ENCODE measurements around the gene B4GALNT2.
"Not testable (repeated sequence)": the region's sequence is repeated elsewhere in the genome, so short reads cannot be mapped to it uniquely, and the experiment has no call there.

Gene B4GALNT2

DNA sequence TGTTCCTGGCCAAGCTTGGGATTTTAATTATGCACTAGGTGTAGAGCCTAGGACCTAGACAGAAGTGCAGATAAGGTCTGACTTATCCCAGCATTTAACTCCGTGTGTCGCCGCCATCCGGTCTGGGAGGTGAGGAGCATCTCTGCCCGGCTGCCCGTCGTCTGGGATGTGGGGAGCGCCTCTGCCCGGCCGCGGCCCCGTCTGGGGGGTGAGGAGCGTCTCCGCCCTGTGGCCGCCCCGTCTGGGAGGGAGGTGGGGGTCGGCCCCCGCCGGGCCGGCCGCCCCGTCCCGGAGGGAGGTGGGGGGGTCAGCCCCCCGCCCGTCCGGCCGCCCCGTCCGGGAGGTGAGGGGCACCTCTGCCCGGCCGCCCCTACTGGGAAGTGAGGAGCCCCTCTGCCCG, 7.1 kb upstream of the B4GALNT2 start:
- TF ChIP-seq POLR2AphosphoS5 (IDR thresholded peaks at IDR 0.05; ENCODE audit: low read depth, low read length) (no peak), TAF1 (IDR thresholded peaks at IDR 0.05; ENCODE audit: borderline replicate concordance, low read depth, low read length) (no peak), POLR2A (IDR thresholded peaks at IDR 0.05; ENCODE audit: low read depth, low read length) (no peak)
- FAIRE-seq: no peak
- DNase-seq (ENCODE audit: insufficient read length): no peak

- FAIRE-seq; DNase-seq (ENCODE audit: insufficient read length): not testable (repeated sequence)
Measured at GRCh38 chr17:49126183-49126859, 6.2 kb upstream of the B4GALNT2 start.

DNA sequence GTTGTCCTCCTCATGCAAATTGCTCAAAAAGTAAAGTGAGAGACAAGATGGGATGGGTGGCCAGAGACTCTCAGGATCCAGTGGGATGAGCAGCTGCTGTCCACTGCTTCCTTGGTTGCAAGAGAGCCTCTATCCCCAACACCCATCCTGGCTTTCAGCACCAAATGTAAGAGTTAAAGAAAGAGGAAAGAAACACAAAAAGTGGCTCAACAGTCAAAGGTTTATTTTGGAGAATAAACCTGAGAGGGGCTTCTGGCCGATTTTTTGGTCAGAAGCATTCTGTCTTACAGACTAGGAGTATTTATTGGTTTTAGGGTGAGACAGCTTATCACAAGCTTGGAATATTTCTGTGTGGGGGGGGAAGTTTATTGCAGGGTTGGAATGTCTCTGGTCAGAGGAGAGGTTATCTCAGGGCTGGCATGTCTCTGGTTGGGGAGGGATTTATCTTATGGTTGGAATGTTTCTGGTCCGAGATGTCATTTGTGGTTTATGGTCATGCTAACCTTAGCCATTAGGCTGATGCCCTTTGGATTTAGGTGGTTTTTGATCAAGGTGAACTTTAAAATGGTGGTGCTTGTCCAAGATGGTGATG, 3.1 kb upstream of the B4GALNT2 start:
- not testable (repeated sequence) for DNase-seq (ENCODE audit: insufficient read length); FAIRE-seq

DNA sequence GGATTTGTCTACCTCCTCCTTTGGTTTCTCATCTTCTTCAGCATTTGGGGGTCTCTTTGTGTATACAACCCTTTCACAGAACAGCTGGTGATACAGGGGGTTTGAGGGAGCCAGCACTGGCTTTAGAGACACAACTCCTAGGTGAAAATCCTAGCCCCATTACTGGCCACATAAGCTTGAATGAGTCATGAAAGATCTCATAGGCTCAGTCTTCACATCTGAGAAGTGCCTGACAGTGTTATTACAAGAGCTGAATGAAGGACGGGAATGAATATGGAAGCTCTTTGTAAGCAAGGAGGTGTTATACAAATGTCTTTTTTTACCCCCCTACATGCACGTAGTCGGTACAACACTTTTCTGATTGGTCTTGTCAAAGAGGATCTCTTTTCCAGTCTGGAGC, 1.7 kb upstream of the B4GALNT2 start:
- DNase-seq (ENCODE audit: insufficient read length) (no peak), FAIRE-seq (no peak)
- no peak for TF ChIP-seq POLR2A (IDR thresholded peaks at IDR 0.05; ENCODE audit: low read depth, low read length)
- no peak for TF ChIP-seq POLR2AphosphoS5 (IDR thresholded peaks at IDR 0.05; ENCODE audit: low read depth, low read length)
- TF ChIP-seq TAF1 (IDR thresholded peaks at IDR 0.05; ENCODE audit: borderline replicate concordance, low read depth, low read length): no peak

DNA sequence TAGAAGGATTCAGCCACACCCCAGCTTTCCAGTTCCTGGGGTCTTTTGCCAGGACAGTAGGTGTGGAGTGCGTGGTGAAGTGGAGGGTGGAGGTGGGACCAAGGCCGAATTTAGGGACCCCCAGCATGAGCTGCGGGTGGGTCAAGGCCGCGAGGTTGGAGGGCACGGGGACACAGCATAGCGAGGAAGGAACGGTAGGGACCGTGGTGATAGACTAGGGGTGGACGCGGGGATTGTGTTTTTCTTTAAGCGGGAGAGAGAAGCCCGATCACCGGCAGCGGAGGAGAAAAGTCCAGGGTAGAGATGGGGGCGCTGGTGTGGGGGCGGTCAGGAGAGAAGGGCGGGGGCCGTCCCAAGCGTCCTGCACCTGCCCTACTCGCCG, 261 bp upstream of the B4GALNT2 start:
- DNase-seq (ENCODE audit: insufficient read length) (no peak), FAIRE-seq (no peak)
- TF ChIP-seq POLR2AphosphoS5 (IDR thresholded peaks at IDR 0.05; ENCODE audit: low read depth, low read length): no peak

DNA sequence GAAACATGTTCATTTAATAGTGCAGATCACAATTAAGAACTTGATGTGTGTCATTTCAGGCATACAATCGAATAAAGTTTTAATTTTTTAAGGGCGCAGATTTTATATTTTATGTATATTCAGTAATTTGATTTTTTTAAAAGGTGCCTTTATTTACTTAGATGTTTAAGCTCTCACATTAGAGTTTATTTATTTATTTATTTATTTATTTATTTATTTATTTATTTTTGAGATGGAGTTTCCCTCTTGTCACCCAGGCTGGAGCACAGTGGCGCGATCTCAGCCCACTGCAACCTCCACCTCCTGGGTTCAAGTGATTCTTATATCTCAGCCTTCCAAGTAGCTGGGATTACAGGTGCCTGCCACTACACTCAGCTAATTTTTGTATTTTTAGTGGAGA, 3.8 kb downstream of the B4GALNT2 start:
- no peak for FAIRE-seq
- TF ChIP-seq POLR2AphosphoS5 (IDR thresholded peaks at IDR 0.05; ENCODE audit: low read depth, low read length) (no peak), TAF1 (IDR thresholded peaks at IDR 0.05; ENCODE audit: borderline replicate concordance, low read depth, low read length) (no peak), POLR2A (IDR thresholded peaks at IDR 0.05; ENCODE audit: low read depth, low read length) (no peak)

DNA sequence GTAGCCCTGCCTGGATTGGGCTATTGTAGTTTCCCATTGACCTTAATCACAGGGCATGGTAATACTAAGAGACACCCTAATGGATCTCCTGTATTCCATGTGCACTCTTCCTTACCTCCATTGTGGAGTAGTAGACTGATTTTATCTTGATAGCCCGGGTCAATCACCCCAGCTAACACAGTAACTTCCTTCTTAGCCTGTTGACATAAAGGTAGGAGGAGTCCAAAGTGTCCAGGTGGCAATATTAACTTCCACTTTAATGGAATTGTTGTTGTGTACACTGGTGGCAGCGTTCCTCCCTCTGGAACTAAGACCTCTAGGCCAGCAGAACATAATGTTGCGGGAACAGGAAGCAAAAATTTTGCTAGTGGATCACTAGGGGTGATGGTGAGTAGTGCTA, 13.1 kb downstream of the B4GALNT2 start:
- not testable (repeated sequence) for FAIRE-seq; DNase-seq (ENCODE audit: insufficient read length)

More for the DNA sequence above, 3.8 kb downstream of the B4GALNT2 start:
- DNase-seq (ENCODE audit: insufficient read length): no peak

GRCh38 chr17:49146620-49147306, 14.2 kb downstream of the B4GALNT2 start:
- TF ChIP-seq POLR2AphosphoS5 (IDR thresholded peaks at IDR 0.05; ENCODE audit: low read depth, low read length): no peak
- no peak for TF ChIP-seq POLR2A (IDR thresholded peaks at IDR 0.05; ENCODE audit: low read depth, low read length)
- TF ChIP-seq TAF1 (IDR thresholded peaks at IDR 0.05; ENCODE audit: borderline replicate concordance, low read depth, low read length): no peak
- DNase-seq (ENCODE audit: insufficient read length): no peak
- no peak for FAIRE-seq

- no peak for DNase-seq (ENCODE audit: insufficient read length)
- no peak for TF ChIP-seq POLR2A (IDR thresholded peaks at IDR 0.05; ENCODE audit: low read depth, low read length)
- no peak for TF ChIP-seq TAF1 (IDR thresholded peaks at IDR 0.05; ENCODE audit: borderline replicate concordance, low read depth, low read length)
- TF ChIP-seq POLR2AphosphoS5 (IDR thresholded peaks at IDR 0.05; ENCODE audit: low read depth, low read length): no peak
- FAIRE-seq: no peak
Measured at GRCh38 chr17:49148171-49148570, 15.6 kb downstream of the B4GALNT2 start.

GRCh38 chr17:49151996-49152395, 19.4 kb downstream of the B4GALNT2 start:
- no peak for FAIRE-seq
- TF ChIP-seq TAF1 (IDR thresholded peaks at IDR 0.05; ENCODE audit: borderline replicate concordance, low read depth, low read length) (no peak), POLR2AphosphoS5 (IDR thresholded peaks at IDR 0.05; ENCODE audit: low read depth, low read length) (no peak), POLR2A (IDR thresholded peaks at IDR 0.05; ENCODE audit: low read depth, low read length) (no peak)
- DNase-seq (ENCODE audit: insufficient read length): no peak

- no peak for DNase-seq (ENCODE audit: insufficient read length)
- TF ChIP-seq TAF1 (IDR thresholded peaks at IDR 0.05; ENCODE audit: borderline replicate concordance, low read depth, low read length): no peak
- no peak for TF ChIP-seq POLR2AphosphoS5 (IDR thresholded peaks at IDR 0.05; ENCODE audit: low read depth, low read length)
- no peak for TF ChIP-seq POLR2A (IDR thresholded peaks at IDR 0.05; ENCODE audit: low read depth, low read length)
- FAIRE-seq: no peak
Measured at GRCh38 chr17:49156256-49156655, 23.7 kb downstream of the B4GALNT2 start.

DNA sequence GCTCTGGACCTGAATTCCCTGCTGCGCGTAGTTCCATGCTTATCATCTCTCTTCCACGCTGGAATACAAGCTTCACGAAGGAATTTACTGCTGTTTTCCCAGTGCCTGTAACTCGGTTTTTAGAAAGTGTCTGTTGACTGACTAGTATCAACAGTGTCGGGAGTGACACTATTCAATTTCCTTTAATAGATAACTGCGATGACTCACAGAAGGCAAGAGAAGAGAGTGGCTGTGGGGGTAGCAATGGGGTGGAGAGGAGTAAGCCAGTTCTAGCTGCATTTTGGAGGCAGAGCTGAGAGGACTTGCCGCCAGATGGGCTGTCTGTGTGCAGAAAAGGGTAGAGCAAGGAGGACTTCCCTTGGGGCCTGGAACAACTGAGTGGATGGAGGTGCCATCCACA, 25.2 kb downstream of the B4GALNT2 start:
- FAIRE-seq: no peak
- TF ChIP-seq POLR2AphosphoS5 (IDR thresholded peaks at IDR 0.05; ENCODE audit: low read depth, low read length) (no peak), TAF1 (IDR thresholded peaks at IDR 0.05; ENCODE audit: borderline replicate concordance, low read depth, low read length) (no peak), POLR2A (IDR thresholded peaks at IDR 0.05; ENCODE audit: low read depth, low read length) (no peak)
- no peak for DNase-seq (ENCODE audit: insufficient read length)

DNA sequence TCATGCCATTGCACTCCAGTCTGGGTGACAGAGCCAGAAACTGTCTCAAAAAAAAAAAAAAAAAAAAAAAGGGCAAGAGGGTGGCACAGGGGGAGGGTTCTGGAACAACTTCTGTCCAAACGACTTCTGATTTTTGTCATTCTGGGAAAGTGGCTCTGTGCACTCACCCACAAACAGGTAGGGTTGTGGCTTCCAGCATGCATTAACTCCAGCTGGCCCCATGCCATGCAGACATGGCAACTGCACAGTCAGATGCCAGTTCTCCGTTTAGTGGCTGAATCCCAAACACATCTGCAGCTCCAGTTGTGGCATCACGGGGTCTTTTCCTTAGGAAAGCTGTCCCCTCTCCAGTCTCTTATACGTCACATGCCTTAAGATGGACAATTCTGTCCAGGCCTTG, 30.3 kb downstream of the B4GALNT2 start:
- no peak for DNase-seq (ENCODE audit: insufficient read length)
- TF ChIP-seq TAF1 (IDR thresholded peaks at IDR 0.05; ENCODE audit: borderline replicate concordance, low read depth, low read length): no peak
- FAIRE-seq: no peak
